GM18499 (cell line): ENCODE results near the gene MAPRE2.

ENCODE experiments used
- ATAC-seq: cut with Tn5 transposase; IDR thresholded peaks from one replicate; pipeline ENCODE4 v1.9.1; 2021; ENCODE audit warnings: moderate number of reproducible peaks; ENCODE audit not compliant: insufficient read depth, unreplicated experiment

MAPRE2 gene

DNA sequence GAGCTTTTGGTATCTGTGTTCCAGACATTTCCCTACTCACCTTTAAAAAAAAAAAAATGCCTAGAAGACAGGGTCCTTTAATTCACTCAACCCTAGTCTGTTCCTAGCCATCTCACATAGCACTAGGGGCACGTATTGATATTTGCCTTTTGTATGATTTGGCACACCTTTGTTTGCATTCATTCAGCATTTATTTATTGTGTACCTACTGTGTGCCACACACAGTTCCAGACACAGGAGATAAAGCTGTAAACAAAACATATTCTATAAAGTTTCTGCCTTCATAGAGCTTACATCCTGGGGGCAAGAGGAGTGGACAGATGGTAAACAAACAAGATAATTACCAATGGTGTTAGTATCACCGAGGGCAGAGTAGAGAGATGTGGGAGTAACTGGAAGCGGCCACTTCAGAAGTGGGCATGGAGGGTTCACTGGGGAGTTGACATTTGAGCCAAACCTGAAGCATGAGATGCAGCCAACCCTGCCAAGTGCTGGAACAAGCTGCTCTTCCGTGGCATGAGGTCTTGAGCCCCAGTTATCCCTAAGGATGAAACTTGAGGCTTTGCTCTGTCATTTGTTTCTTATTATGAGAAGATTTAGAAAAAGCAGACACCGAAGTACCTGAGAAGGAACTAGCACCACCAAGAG, 18.2 kb downstream of the MAPRE2 start:
- ATAC-seq, result no peak

- ATAC-seq, result no peak
These were observed 19.1 kb downstream of the MAPRE2 start for GRCh38 chr18:35060122-35060815.

- no peak for ATAC-seq
These were observed 20.1 kb downstream of the MAPRE2 start for GRCh38 chr18:35061336-35061735.

- ATAC-seq, result no peak
These were observed 20.6 kb downstream of the MAPRE2 start for GRCh38 chr18:35061804-35062203.

DNA sequence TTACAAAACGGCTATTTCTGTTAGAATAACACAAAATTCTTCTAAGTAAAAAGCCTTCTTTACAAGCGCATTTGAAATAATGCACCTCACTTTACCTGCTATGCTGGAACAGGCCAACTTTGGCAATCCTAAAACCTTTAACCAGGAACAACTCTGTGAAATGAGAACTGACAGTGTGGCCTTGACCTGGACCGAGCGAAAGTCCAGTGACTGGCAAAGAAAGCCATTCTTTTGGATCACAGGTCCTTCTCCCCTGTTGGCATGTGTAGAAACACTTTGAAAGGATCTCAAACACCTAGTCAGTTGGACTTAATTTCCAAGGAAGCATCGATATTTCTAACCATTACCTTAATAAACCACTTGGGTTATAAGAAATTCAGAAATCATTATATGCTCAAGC, 21.2 kb downstream of the MAPRE2 start:
- no peak for ATAC-seq

DNA sequence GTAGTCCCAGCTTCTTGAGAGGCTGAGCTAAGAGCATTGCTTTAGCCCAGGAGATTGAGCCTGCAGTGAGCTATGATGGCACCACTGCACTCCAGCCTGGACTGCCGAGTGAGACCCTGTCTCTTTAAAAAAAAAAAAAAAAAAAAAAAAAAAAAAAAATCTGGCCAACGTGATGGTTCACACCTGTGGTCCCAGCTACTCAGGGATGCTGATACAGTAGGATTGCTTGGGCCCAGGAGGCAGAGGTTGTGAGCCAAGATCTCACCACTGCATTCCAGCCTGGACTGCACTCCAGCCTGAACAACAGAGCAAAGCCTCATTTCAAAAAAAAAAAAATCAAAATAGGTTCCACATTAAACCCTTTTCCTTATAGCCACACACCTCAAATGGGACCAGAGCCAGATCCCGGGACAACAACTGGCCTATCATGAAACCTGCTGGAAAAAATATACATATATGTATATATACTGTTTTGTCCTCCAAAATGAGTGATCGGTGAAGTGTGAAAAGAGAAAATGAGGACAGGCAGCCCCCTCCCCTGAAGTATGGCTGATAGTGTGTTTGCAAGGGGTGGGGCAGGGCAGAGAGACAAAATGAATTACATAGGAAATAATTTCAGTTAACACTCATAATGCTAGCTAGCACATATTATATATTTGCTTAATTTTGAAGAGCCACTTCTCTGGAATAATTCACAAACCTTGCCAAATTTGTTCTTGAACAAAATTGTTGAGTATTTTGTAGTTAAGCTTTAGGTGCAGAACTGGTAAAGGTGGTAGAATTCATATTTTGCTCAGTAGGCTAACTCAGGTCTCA, 22.9 kb downstream of the MAPRE2 start:
- ATAC-seq, result no peak

- no peak for ATAC-seq
These were observed 26.2 kb downstream of the MAPRE2 start for GRCh38 chr18:35067454-35067853.

- ATAC-seq, result peak; percentile 72
These were observed 30.6 kb downstream of the MAPRE2 start for GRCh38 chr18:35071819-35072247.

DNA sequence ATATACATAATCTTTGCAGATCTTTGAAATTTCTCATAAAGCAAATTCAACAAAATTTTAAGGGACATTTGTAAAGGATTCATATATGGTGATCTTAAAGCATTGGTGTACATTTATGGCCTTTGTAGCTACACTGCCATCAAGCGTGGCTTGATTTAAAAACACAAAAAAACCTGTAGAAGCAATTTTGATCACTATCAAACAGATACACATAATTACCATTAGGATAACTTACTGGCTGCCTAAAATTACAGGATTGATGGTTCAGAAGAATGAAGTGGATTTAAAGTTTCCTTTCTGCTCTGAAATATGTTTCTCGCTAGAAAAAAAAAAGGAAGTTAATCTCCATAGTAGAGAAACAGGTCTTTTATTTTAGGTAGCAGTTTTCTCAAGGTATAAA, 31.4 kb downstream of the MAPRE2 start:
- ATAC-seq, result no peak

DNA sequence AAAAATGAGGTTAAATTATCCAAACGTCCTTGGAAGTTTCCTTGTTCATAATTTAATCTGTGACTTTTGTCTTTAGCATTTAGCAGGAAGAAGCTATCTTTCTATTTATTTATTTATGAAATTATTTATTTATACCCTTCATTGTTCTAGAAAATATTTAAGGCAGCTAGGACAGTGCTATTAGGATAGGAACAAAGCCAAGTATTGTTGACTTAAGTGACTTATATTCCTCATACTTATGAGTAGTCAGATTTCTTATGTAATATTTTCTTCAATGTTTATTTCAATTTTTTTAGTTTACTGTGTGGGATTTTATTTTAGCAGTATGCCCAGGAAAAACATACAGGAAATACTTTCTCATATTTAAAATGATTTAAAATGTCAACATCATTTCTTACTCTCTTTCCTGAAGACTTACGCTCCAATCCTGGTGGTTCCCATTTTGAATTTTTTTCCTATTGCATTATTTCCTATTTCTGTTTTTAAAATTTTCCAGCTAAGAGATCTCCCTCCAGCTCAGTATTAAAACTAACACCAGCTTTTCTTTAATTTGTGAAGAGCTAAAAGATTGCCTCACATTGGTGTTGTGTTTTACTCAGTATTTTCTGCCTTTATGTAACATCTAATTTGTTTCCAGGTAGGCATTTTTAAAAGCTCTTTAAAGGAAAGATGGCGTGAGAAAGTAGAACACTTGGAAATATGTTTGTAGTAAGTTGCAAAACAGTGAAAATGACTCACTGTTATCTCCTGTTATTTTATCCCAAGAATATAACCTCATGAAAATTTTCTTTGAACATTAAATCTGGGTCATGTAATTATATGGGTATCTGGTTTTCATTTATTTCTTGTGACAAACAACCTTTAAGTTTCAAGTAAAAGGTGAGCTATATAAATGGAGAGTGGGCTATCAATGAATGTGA, 32.2 kb downstream of the MAPRE2 start:
- no peak for ATAC-seq

- ATAC-seq, result no peak
These were observed 33.4 kb downstream of the MAPRE2 start for GRCh38 chr18:35074581-35074980.

DNA sequence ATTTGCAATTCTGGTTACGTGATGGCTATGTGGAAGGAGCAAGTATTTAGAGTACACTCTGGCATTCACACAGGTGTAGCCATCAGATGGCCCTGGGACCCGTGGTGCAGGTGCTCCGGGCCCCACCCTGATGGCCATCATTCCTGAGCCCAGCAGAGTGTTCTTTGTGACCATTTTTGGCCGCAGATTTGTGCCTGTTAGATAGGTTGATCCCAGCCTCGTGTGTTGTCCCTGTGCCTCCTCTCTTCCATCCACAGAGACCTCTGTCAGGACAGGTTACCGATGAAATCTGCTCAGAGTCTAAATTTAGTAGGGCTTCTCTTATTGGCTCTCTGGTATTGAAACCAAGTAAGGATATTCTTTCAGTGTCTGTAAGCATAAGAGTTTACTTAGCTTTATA, 33.9 kb downstream of the MAPRE2 start:
- no peak for ATAC-seq

DNA sequence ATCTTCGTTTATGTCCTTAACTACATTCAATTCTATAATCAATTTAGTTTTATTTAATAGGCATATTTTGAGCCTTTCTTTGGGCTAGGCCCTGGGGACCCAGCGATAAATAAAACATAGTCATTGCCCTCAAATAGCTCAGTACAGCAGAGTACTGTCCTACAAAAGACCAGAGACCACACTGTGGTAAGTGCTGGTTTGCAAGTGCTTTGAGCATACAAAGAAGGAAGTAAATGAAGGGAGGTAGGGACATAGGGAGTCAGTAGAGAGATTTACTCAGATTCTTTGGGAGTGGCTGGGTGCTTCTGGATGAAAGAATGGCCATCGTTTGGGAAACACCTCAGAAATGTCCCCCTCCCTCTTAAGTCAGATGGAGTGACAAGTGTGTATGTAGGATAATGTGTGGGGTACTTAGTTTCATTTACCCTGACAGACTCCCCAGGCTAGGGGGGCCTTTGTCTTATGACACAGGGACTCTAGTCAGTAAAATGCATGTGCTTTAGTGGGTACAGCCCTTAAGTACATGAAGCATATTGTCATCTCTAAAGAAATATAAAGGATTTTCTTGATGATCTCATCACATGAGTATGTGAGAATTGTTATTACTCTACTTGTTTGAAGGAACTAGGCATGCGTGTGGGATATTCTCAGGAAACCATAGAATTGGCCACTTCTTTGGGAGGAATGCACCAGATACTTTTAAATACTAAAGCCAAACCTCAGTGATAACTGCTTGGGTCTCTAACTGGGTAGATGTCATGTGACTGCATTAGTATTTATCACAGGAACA, 35.1 kb downstream of the MAPRE2 start:
- ATAC-seq, result no peak

DNA sequence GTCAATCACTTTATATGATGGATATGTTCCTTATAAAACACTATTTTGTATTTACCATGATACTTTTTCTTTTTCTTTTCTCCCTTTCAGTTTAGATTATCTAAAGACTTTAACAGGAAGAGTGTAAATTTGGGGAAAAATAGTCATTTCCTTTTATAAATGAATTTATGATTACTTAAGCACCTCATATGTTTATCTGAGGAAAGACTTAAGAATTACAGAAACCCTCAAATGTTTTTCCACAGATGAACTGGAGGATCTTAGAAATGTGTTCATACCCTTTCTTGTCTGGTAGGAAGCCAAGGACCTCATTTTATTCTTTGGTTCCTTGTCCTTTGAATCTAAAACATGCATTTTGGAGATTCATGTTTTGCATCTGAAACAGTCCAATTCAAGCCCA, 36.7 kb downstream of the MAPRE2 start:
- ATAC-seq, result no peak

DNA sequence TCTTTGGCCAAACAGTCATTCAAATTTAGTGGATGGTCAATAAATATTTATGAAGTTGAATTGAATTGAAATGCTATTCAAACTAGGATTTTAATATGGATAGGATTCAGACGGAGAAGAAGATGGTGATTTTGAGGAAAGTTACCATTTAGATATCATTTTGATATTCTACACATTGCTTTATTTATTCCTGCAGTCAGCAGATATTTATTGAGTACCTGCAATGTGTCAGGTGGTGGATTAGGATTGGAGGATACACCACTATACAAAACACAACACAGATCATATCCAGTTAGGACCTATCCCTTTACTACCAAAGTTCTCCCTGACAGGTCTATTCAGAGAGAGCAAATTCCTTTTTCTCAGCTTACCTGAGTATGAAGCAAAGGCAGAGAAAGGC, 38.8 kb downstream of the MAPRE2 start:
- ATAC-seq, result no peak

- no peak for ATAC-seq
These were observed 42.0 kb downstream of the MAPRE2 start for GRCh38 chr18:35083174-35083712.

DNA sequence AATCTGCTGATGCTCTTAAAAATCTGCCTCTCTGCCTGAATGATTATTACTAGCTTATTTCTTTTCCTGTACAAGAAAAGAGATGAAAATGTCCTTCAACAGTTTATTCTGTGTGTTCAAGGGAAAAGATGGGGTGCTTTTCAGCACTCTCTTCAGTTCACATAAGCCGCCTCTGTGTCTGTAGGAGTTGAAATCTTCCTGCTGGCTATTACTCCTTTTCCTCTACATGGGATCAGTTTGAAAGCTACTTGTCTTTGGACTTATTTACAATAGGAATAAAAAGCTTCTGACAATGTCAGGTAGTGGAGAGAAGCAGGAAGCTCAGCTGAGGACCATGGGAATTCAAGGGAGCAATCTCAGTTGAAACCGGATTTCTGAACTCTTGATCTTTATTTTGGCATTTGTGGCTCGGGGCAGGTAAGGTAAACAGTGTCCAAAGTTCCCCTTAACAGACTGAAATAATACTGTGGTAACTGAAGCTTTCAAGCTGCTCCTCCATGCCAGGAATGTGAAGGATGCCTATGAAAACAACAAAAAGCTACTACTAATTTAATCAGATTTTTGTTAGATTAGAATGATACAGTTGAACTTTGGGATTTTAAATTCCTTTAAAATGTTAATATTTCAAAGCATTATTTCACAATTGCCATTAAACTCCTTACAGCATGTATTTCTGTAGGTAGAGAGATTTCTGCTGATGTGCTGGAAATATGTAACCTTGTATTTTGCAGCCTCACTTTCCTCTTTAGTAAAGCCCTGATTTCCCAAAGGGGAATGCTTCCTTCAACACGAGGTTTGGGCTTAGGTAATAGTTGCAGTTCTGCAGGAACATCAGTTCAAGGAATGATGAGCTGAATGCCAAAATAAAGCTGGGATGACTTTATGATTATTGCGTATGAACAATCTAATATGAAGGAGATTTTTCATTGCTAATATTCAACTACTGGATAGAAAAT, 43.6 kb downstream of the MAPRE2 start:
- no peak for ATAC-seq
